Left renal pelvis (tissue), 4 donors: ENCODE measurements around the gene ZFHX3. TPM values are rescaled to one million over a fixed set of nuclear protein-coding genes. Genes with fewer than 3 reads are reported as not detected.

Experiments used
- DNase-seq, 4 donors: peaks; one replicate each; pipeline ENCODE4 v3.0.0-alpha.2; 2013; ENCODE audit warnings: low read depth in 4 of 4, low spot score in 3 of 4
- polyA plus RNA-seq, 4 donors: library from polyadenylated mRNA; unstranded; fragments of 120-200 nt; gene quantifications; one replicate each; pipeline ENCODE4 v1.2.1, GENCODE V29; 2013; ENCODE audit not compliant: insufficient read length in 4 of 4

Gene ZFHX3
- polyA plus RNA-seq, 4 donors = 7.3 to 26.9 (median 20.6) TPM

DNA sequence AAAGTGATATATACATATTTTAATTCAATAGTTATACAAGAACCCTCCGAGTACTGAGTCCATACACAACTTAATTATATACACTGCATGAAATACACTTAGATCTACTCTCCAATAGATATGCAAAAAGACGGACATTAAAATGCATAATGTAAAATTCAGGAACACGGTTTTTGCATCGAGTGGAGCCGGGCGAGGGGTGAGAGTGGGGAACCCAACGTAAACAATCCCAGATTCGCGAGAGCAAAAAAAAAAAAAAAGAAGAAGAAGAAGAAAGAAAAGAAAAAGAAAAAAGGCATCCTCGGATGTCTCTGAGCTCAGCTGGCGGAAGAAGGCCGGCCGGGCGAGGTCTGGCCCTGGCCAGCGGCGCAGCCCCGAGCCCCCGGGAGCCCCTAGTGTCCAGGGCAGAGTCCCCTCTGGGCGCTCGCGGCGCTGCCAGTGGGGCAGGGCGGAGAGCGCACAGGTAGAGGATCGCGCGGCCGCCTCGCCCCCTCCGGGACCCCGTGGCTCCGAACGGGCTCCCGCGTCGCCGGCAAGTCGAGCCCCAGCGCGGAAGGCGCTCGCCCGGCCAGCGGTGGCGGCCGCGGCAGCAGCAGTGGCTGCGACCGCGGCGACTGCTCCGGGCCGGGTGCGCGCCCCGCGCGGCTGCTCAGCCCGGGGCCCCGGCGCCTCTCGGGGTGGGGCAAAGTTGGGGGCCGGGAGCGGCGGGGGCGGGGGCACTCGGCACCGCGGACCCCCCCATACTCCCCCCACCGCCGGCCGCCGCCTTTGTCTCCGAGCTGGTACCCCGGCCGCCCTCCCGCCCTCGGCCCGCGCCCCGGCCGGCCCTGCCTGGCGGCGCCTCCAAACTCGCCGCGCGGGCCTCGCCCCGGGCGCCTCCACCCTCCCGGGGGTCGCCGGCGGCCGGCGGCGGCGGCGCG lies 9.6 kb upstream of the ZFHX3 start:
- DNase-seq = no peak

DNA sequence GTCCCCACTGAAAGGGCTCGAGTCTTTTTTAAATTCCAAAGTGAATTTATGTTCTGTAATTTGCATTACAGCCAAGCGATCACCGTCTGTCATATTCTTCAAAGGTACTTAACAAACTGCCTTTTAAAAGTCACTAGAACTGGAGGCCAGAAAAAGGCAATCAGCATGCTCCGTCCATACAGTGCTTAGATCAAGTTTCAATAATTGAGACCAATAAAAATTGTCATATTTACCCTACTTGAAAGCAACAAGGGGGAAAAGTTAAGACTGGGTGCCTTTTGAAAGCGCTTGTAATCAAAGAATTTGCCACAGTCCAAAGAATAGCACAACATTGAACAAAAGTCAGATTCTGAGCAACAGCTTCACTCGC lies 9.0 kb upstream of the ZFHX3 start:
- no peak for DNase-seq

DNA sequence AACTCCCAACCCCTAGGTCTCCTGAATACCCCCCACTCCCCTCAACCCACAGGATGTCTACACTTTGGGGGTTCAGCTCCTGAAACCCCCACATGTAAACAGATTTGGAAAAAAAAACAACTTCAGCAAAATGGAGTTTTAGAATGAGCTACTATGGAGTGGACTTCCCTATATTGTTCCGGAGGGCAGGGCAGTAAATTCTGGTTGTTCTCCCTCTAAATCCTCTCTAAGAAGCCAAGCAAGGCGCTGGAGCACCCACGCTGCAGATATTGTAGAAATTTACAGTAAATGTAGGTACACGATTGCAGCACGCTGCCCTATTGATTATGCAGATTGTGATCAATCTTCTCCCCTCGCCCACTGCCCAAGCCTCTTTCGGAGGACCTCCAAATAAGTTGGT lies 8.5 kb upstream of the ZFHX3 start:
- DNase-seq = no peak

DNA sequence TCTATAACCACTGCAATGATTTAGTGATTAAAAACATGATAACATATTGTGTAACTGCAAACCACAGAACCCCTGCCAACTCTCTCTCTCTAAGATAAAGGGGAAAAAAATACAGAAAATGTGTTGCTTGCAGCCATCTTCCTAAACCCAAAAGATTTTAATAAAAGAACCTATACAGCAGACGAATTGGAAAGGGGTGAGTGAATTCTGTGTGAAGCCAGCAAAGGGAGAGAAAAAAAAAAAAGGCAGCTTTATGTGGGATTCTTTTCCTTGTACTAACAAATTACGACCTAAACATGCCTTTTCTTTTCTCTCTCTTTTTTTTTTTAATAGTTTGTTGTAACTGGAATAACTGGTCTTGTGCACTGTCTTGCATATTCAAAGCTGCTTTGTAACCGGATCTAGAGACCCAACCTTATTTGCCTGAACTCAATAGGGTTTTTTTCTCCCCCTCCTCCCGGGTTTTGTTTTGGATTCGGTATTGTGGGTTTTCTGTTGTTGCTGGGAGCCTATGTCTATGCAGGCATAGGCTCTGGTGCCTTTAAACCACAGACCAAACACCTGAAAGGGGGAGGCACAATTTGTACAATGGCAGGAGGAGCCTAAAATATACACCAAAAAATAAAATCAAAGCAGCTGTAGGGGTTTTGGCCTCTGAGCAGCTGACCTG lies 7.0 kb upstream of the ZFHX3 start:
- no peak for DNase-seq

DNA sequence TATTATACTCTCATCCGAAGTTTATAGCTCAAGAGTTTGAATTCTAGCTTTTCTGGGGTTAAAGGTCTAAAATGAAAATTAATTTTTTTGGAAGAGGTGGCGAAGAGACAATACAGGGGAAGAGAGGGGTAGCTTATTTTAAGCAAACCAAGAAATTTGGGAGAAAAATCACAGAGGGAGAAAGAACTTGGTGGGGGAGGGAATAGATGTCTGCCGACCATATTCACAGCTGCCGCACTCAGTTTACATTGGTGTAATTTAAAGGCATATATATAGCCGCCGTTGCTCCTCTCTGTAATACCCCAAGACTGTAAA lies 6.5 kb upstream of the ZFHX3 start:
- no peak for DNase-seq

DNA sequence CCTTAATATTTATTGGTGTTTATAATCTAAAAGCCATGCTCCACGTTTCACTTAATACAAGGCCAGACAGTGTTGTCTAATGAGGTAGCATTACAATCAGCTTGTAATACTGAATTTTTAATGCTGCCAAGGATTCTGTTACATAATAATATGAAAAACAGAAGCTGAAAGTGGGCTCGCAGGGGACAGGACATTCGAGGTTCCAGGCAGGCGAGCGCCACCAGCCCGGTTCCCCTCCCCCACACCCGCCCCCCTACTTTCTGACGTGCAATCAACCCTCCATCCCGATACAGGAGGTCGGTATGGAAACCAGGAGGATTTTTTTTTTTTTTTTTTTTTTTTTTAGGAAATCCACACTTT lies 6.2 kb upstream of the ZFHX3 start:
- DNase-seq = no peak

DNA sequence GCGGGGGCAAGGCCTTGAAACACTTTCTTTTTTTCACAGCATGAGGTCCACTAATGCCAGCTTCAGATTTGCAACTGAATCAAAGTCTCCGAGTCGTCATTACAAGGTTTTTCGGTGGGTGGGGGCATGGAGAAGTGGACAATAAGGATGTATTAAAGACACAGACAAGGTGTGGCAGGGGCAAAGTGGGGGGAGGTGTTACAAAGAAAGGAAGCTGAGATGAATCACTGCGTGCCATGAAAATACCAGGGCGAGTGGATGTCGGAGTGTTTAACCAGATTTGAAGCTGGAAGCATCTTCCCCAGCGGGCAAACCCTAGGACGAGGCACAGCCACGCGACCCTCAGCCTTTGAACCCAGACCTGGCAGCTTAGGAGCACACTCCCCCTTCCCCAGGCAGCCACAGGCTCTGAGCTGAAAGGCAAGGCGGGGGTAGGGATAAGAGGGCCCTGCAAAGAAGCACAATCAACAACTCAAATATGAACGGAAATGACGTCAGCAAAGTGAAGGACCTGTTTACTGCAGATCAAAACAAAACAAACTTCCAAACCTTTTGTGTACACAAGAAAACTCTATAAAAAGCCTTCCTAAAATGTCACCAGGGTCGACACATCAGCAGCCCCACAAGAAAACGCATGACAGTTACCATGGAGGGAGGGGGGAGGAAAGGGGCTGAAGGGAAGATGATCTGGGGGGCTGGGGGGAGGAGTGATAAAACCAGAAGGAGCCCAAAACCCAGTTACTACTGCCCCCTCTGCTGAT lies 5.6 kb upstream of the ZFHX3 start:
- no peak for DNase-seq

DNA sequence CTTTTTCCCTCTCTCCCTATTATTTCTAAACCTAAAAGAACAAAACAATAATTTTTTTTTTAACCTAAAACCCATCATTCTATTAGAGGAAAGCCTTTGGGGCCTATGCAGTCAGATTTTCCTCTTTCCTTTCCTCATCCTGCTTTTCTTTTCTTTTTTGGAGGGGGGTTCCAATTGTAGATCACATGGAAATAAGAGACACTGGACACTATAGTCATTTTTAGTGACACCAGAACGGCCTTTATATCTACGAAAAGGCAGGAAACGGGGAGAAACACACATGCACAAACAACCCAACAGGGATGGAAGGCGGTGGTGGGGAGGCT lies 5.1 kb upstream of the ZFHX3 start:
- DNase-seq = no peak

DNA sequence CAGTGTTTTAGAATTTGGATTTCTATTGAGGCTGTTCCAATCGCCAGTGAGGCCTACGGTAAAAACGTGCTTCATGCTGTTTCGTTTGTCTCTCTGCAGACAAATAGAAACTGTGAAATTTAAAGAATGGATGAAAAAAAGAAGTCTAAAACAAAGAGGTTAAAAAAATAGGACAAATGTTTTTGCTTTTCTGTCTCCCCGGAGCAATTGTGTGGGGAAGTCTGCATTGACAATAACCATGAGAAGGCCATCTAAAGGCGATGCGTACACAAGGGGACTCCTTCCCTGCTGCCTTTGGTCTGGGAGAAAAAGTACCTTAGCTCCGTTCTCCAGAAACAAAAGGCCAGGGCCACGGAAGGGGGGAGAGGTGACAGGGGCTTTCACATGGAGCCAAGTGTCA lies 4.6 kb upstream of the ZFHX3 start:
- no peak for DNase-seq

DNA sequence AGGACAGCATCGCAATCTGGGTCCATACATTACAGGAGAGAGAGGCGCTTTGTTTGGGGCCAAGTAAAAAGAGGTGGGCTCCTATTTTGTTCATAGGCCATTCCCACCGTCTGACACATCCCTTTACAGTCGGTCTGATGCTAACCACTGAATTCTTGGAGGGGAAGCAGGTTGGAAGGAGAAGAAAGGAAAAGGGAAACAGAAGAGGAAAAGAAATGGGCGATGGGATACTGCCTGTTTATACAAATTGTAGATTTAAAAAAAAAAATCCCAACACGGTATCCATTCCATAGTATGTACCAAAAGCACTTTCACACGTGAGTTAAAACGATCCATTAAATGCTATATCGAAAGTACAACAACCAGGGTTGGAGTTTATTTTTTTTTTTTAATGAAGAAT lies 4.0 kb upstream of the ZFHX3 start:
- DNase-seq = no peak

DNA sequence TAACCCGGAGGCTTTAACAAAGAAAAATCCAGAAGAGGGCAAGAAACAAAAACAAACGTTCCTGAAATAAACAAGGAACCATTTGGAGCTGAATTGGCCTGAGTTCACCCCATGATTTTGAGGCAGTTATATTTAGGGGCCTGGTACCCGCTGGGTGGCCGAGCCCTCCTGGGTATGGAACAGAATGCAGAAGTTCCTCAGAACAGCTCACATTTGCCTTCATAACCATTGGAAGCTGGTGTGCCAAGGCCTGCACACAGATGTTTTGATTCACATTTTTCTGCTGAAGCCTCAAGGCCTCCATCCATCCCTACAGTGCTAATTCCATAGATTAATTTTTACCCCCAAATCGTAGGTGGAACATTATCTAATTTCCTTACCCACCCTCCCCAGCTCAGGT lies 3.3 kb upstream of the ZFHX3 start:
- no peak for DNase-seq

DNA sequence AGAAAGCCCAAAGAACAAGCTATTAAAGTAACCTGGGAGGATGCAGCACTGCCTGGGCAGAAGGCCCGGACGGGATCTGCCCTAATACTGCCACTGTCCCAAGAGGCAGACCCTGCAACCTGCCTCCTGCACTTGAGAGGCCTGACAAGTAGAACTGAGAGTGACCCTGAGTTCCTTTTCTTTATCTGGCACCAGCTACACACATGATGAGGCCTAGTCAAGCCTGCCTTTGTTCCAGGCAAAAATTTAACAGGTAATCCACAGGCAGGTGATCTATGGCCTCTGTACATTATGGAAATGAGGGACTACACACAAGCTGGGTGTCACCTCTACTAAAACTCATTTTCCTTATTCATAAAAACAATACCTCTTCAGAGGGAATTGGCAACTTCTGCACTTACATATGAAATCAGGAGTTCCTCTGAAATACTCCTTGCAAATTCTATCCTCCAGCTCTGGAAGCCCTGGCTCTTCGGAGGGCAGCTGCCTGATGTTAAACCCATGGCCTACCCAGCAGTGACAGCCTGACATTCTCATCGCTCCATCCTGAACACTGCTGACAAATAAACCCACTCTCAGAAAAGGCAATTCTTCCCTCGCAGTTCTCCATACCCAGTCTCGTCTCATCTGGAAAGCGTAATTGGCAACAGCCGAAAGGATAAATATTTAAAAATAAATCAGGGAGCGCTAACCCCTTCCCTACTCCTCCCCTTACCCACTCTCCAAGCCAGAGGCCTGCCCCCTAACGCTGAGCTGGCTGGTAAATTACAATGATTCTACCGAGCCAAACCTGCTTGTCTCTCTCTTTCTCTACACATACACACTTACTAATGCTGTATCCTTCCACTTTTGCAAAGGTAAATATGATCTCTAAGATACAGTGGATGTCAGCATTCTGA lies 2.5 kb upstream of the ZFHX3 start:
- no peak for DNase-seq

DNA sequence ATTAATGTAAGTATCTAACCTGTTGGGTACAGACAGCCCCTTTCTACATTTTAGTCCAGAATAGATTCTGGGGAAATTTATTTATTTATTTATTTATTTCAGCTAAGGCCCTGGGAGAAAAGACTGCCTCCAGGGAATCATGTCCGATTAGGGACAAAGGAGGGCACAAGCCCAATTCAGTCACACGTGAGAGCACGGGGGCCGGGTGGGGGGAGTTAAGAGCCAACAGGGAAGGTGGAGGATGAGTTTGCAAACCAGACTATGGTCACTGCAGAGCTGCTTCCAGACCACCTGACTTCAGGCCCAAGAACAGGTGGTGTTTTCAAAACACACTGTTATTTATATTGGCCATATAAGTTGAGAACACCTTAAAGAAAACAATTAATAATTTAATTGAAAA lies 1.6 kb upstream of the ZFHX3 start:
- no peak for DNase-seq

DNA sequence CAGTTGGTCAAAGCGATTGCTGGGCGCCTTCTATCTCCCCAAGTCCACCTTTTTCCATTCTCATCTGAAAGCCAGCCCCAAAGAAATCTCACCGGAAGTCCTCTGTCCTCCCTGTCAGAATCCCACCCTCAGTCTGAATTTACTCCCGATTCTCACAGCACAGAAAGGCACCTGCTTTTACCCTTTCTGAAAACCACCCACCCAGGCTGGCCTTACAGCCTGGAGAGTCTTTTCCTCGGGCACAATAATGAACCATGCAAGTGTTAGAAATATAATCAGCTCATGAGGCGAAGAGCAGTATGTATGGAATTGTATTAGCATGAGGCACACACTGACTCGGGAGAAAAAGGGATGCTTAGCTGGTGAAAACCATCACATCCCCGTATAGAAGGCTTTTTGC lies 1.2 kb upstream of the ZFHX3 start:
- no peak for DNase-seq

DNA sequence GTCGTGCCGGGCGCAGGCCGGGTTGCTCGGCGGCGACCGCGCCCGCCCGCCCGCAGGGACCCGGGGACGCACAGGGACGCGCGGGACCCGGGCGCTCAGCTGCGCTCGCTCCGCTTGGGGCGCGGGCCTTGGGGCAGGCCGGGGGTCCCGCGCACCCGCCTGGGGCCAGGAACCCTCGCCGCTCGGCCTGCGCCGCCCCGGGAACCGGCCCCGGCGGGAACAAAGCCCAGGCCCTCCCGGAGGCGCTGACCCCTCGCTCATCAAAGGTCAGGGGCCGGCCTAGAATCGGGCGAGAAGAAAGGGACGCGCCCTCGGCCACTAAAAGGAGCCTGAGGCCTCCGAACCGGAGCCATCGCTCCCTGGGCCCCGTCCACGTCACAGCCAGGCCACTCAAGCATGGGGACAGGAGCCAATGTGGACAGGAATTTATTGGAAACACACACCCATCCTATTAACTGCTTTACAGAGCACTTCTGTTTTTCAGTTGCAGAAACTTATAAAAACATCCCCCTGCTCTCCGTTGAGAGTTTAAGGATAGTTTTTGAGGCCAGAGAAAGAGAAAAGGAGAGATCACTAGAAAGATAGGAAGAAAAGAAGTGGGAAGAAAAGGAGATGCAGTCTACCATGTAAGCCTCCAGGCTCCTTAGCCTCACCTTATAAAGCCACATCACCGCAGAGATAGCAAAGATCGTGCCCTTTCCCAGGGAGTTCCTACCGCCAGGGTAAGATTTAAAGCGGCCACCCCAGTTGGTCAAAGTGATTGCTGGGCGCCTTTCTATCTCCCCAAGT lies 558 bp upstream of the ZFHX3 start:
- no peak for DNase-seq

DNA sequence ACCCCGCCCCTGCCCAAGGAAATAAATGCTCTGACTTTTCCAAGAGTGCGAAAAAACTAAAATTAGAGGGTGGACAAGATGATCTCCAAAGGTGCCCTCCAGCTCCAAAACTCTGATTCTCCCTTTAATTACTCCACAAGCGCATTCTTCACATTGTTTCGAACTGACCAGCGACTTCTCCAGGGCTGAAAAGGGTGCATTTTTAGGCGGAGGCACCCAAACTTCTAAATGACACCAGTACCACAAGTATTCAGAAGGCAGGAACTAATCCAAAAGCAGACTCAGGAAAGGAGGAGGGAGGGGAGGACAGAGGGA lies 750 bp downstream of the ZFHX3 start:
- DNase-seq = no peak

DNA sequence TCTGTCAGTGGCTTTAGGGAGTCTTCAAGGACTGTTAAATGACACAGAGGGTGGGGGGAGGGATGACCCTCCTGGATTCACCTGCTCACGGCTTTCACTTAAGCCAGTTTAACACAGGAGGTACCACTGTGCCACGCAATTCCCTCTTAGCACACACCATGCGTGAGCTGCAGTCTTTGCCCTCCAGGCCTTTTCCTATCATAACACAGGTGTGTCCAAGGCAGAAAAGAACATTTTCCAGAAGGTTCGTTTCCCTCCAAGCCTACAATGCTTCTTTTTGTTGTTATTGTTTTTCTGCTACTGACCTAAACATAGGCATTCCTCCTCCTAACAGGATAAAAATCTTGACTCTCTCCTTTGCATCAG lies 1.1 kb downstream of the ZFHX3 start:
- DNase-seq = no peak

DNA sequence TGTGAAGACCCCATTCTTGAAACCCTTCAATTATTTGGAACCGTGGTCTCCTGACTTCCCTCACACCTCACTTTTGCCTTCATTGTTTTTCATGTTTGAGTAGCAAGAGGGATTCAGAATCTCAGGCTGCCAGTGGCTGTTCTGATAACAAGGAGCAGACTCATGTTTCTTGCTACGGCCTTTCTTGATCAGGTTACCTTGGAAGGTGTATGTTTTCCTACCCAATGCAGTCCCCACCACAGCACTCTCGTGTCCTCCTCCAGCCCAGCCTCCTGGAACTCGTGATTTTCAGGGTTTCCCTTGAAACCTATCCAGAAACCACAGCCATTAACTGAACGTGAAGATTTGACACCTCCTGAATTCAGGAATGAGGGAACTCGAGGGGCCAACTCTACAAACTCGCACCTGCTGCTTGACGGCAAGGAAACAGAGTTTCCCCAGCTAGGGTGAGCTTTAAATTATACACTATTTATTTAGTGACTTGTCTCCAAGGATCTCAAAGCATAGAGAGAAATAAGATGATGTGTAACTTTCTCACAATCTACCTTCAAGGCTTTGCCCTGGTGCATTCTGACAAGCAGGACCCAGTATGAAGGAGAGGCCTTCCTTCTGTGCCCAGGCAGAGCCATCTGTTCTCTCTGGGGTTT lies 1.6 kb downstream of the ZFHX3 start:
- DNase-seq = no peak

DNA sequence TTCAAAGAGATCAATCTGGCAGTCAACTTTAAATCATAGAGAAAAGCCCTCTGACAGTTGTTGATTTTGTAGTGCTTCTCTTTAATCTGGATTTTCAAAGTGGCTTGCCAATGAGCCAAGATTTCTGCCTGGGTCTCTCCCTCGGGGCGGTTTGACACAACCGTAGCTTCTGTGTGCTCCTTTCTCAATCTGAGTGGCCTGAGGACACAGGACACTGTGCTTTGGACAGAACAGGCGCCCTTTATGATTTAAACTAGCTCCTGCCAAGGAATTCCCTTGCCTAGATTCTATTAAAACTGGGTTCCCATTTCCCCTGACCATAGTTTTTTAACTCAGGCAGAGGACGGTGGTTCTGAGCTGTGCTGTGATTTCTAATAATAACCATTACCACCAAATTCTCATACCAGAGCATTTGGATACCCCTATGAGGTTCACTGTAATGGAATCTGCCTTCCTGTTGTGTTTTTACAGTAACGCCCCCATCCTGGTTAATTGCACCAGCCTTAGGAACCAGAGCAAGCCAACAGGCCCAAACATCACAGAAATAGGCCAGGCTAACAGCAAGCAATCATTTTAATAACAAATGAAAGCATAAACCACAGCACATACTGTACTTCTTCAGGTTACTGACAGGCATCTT lies 4.0 kb downstream of the ZFHX3 start:
- DNase-seq = no peak
